ENCODE measurements around the gene SPATA2L. TPM values are rescaled to one million over a fixed set of nuclear protein-coding genes. Genes with fewer than 3 reads are reported as not detected.

SPATA2L gene
- total RNA-seq, 1 donor from 2014 or later = 10.8 TPM

DNA sequence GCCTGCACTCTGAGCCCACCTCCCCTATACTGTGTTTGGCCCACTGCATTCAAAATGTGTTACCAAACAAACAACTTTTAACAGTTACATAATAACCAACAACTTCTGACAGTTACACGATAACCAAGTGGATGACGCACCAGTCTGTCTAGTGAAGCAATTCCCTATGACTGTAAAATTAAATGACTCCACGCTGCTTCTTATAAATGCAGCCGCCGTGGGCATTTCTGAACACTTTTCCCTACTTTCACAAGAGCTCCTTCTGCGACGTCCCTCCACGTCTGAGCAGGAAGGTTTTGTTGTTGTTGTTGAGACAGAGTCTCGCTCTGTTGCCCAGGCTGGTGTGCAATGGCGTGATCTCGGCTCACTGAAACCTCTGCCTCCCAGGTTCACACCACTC is 47.4 kb upstream of the SPATA2L start:
- Histone ChIP-seq H3K4me3 (ENCODE audit: insufficient read depth, low read depth, low read length) (no peak overlapping the region), H3K27ac (ENCODE audit: low read depth, low read length) (no peak overlapping the region), H3K79me2 (ENCODE audit: insufficient read depth, low read length) (no peaks in the 10 kb centered on the region), H3K4me2 (ENCODE audit: low read length) (no peak overlapping the region), H3K36me3 (ENCODE audit: insufficient read depth, low read length) (no peaks in the 10 kb centered on the region), H3K4me1 (ENCODE audit: insufficient read depth, low read length) (no peaks in the 10 kb centered on the region), H3K9ac (ENCODE audit: low read length) (no peak overlapping the region), H2AFZ (ENCODE audit: low read depth, low read length) (no peak overlapping the region), H4K20me1 (ENCODE audit: insufficient read depth, low read length) (no peaks in the 10 kb centered on the region), H3K27me3 (ENCODE audit: insufficient read depth, low read length) (no peaks in the 10 kb centered on the region), H3K9me3 (ENCODE audit: insufficient read depth, low read depth, low read length) (no peaks in the 10 kb centered on the region)
- no peaks in the 10 kb centered on the region for H3K27me3 Mint-ChIP-seq (ENCODE audit: low read depth, unreplicated experiment)
- H3K9me3 Mint-ChIP-seq (ENCODE audit: unreplicated experiment) = no peaks in the 10 kb centered on the region
- no peak overlapping the region for H3K27ac Mint-ChIP-seq (ENCODE audit: unreplicated experiment)
- FAIRE-seq = no peak
- H3K36me3 Mint-ChIP-seq (ENCODE audit: low read depth, unreplicated experiment) = no peaks in the 10 kb centered on the region
- no peak overlapping the region for H3K4me3 Mint-ChIP-seq (ENCODE audit: unreplicated experiment)
- DNase-seq (ENCODE audit: low read depth) = no peak
- TF ChIP-seq EZH2 (IDR thresholded peaks at IDR 0.05; ENCODE audit: insufficient read depth, low read length) = no peak
- TF ChIP-seq, protein P1, sequence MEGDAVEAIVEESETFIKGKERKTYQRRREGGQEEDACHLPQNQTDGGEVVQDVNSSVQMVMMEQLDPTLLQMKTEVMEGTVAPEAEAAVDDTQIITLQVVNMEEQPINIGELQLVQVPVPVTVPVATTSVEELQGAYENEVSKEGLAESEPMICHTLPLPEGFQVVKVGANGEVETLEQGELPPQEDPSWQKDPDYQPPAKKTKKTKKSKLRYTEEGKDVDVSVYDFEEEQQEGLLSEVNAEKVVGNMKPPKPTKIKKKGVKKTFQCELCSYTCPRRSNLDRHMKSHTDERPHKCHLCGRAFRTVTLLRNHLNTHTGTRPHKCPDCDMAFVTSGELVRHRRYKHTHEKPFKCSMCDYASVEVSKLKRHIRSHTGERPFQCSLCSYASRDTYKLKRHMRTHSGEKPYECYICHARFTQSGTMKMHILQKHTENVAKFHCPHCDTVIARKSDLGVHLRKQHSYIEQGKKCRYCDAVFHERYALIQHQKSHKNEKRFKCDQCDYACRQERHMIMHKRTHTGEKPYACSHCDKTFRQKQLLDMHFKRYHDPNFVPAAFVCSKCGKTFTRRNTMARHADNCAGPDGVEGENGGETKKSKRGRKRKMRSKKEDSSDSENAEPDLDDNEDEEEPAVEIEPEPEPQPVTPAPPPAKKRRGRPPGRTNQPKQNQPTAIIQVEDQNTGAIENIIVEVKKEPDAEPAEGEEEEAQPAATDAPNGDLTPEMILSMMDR (IDR thresholded peaks at IDR 0.05; ENCODE audit: insufficient read depth, low read depth, low read length) = no peak
- H3K4me1 Mint-ChIP-seq (ENCODE audit: low read depth, unreplicated experiment) = no peaks in the 10 kb centered on the region

- Histone ChIP-seq H3K4me1 (ENCODE audit: insufficient read depth, low read length) (no peaks in the 10 kb centered on the region), H3K9me3 (ENCODE audit: insufficient read depth, low read depth, low read length) (no peaks in the 10 kb centered on the region), H4K20me1 (ENCODE audit: insufficient read depth, low read length) (no peaks in the 10 kb centered on the region), H3K79me2 (ENCODE audit: insufficient read depth, low read length) (no peaks in the 10 kb centered on the region), H3K4me3 (ENCODE audit: insufficient read depth, low read depth, low read length) (no peak overlapping the region), H3K27me3 (ENCODE audit: insufficient read depth, low read length) (no peaks in the 10 kb centered on the region), H2AFZ (ENCODE audit: low read depth, low read length) (no peak overlapping the region), H3K27ac (ENCODE audit: low read depth, low read length) (no peak overlapping the region), H3K4me2 (ENCODE audit: low read length) (no peak overlapping the region), H3K36me3 (ENCODE audit: insufficient read depth, low read length) (no peaks in the 10 kb centered on the region), H3K9ac (ENCODE audit: low read length) (no peak overlapping the region)
- Mint-ChIP-seq H3K9me3 (ENCODE audit: unreplicated experiment) (no peaks in the 10 kb centered on the region), H3K36me3 (ENCODE audit: low read depth, unreplicated experiment) (no peaks in the 10 kb centered on the region), H3K4me3 (ENCODE audit: unreplicated experiment) (no peak overlapping the region), H3K27ac (ENCODE audit: unreplicated experiment) (no peak overlapping the region), H3K27me3 (ENCODE audit: low read depth, unreplicated experiment) (no peaks in the 10 kb centered on the region), H3K4me1 (ENCODE audit: low read depth, unreplicated experiment) (peaks cover 2% of the 10 kb centered on the region)
- no peak for DNase-seq (ENCODE audit: low read depth)
- no peak for FAIRE-seq
- TF ChIP-seq, protein P1 (IDR thresholded peaks at IDR 0.05; ENCODE audit: insufficient read depth, low read depth, low read length) = no peak
- no peak for TF ChIP-seq EZH2 (IDR thresholded peaks at IDR 0.05; ENCODE audit: insufficient read depth, low read length)
Measured at GRCh38 chr16:89748076-89748475, 46.6 kb upstream of the SPATA2L start.

DNA sequence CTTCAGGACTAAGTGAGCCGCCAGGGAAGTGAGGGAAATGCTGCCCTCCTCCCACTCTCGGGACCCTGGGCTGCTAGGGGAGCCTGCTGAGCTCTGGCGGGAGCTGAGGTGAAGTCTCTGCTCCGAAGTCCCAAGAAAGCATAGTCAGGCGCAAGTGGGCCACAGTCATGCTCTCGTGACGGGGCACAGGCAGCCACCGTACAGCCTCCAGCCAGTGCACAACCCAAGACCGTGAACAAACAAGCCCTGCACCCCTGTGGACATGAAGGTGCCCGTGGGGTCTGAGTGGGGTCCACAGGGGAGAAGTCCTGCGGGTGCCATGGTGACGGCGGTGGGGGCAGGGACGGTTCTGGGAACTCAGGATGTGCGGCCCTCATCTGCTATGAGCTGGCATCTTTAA is 44.5 kb upstream of the SPATA2L start:
- Mint-ChIP-seq H3K4me3 (ENCODE audit: unreplicated experiment) (no peak overlapping the region), H3K27ac (ENCODE audit: unreplicated experiment) (no peak overlapping the region), H3K36me3 (ENCODE audit: low read depth, unreplicated experiment) (no peaks in the 10 kb centered on the region), H3K27me3 (ENCODE audit: low read depth, unreplicated experiment) (no peaks in the 10 kb centered on the region), H3K4me1 (ENCODE audit: low read depth, unreplicated experiment) (peaks cover 2% of the 10 kb centered on the region), H3K9me3 (ENCODE audit: unreplicated experiment) (no peaks in the 10 kb centered on the region)
- no peak for DNase-seq (ENCODE audit: low read depth)
- H3K4me3 ChIP-seq (ENCODE audit: insufficient read depth, low read depth, low read length) = no peak overlapping the region
- no peak for TF ChIP-seq EZH2 (IDR thresholded peaks at IDR 0.05; ENCODE audit: insufficient read depth, low read length)
- TF ChIP-seq, protein P1 (IDR thresholded peaks at IDR 0.05; ENCODE audit: insufficient read depth, low read depth, low read length) = no peak
- H3K36me3 ChIP-seq (ENCODE audit: insufficient read depth, low read length) = peaks cover 5% of the 10 kb centered on the region
- no peaks in the 10 kb centered on the region for H3K27me3 ChIP-seq (ENCODE audit: insufficient read depth, low read length)
- H3K9me3 ChIP-seq (ENCODE audit: insufficient read depth, low read depth, low read length) = no peaks in the 10 kb centered on the region
- H3K79me2 ChIP-seq (ENCODE audit: insufficient read depth, low read length) = no peaks in the 10 kb centered on the region
- H2AFZ ChIP-seq (ENCODE audit: low read depth, low read length) = no peak overlapping the region
- H3K9ac ChIP-seq (ENCODE audit: low read length) = no peak overlapping the region
- no peaks in the 10 kb centered on the region for H3K4me1 ChIP-seq (ENCODE audit: insufficient read depth, low read length)
- no peak for FAIRE-seq
- no peak overlapping the region for H3K27ac ChIP-seq (ENCODE audit: low read depth, low read length)
- peaks cover 6% of the 10 kb centered on the region for H4K20me1 ChIP-seq (ENCODE audit: insufficient read depth, low read length)
- no peak overlapping the region for H3K4me2 ChIP-seq (ENCODE audit: low read length)
